Measurements from ENCODE around the gene RPS26. TPM values are rescaled to one million over a fixed set of nuclear protein-coding genes. Genes with fewer than 3 reads are reported as not detected.

RPS26 gene
- total RNA-seq, 6 experiments from 2014 or later = 40.7 to 151 (median 52.1) TPM

- Mint-ChIP-seq H3K9me3 (no peaks in the 10 kb centered on the region), H3K36me3 (ENCODE audit: low read depth) (no peaks in the 10 kb centered on the region), H3K4me3 (no peak overlapping the region), H3K27ac (no peak overlapping the region), H3K27me3 (ENCODE audit: insufficient read depth) (peaks cover 17% of the 10 kb centered on the region), H3K4me1 (ENCODE audit: low read depth) (peaks cover 7% of the 10 kb centered on the region)
- no peak for TF ChIP-seq CTCF (IDR thresholded peaks at IDR 0.05)
- DNase-seq = no peak
Measured at GRCh38 chr12:56081393-56082347, 40.0 kb downstream of the RPS26 start.

GRCh38 chr12:56082382-56082781 lies 40.7 kb downstream of the RPS26 start:
- Mint-ChIP-seq H3K36me3 (ENCODE audit: low read depth) (no peaks in the 10 kb centered on the region), H3K4me1 (ENCODE audit: low read depth) (peaks cover 7% of the 10 kb centered on the region), H3K9me3 (no peaks in the 10 kb centered on the region), H3K27me3 (ENCODE audit: insufficient read depth) (peaks cover 17% of the 10 kb centered on the region), H3K4me3 (no peak overlapping the region), H3K27ac (no peak overlapping the region)
- TF ChIP-seq CTCF (IDR thresholded peaks at IDR 0.05) = no peak
- DNase-seq = no peak

GRCh38 chr12:56082967-56083366 lies 41.2 kb downstream of the RPS26 start:
- no peak for TF ChIP-seq CTCF (IDR thresholded peaks at IDR 0.05)
- no peak overlapping the region for H3K27ac Mint-ChIP-seq
- no peak for DNase-seq
- H3K4me1 Mint-ChIP-seq (ENCODE audit: low read depth) = peaks cover 7% of the 10 kb centered on the region
- H3K27me3 Mint-ChIP-seq (ENCODE audit: insufficient read depth) = peaks cover 21% of the 10 kb centered on the region
- no peak overlapping the region for H3K4me3 Mint-ChIP-seq
- H3K36me3 Mint-ChIP-seq (ENCODE audit: low read depth) = no peaks in the 10 kb centered on the region
- H3K9me3 Mint-ChIP-seq = no peaks in the 10 kb centered on the region

- no peaks in the 10 kb centered on the region; the same call in 1 of the 2 replicates for H3K4me1 Mint-ChIP-seq (ENCODE audit: low read depth)
- no peaks in the 10 kb centered on the region for H3K36me3 Mint-ChIP-seq (ENCODE audit: low read depth)
- DNase-seq = no peak
- H3K27me3 Mint-ChIP-seq (ENCODE audit: insufficient read depth) = peaks cover 21% of the 10 kb centered on the region
- no peaks in the 10 kb centered on the region for H3K9me3 Mint-ChIP-seq
- TF ChIP-seq CTCF (IDR thresholded peaks at IDR 0.05) = peak; percentile 68
- H3K27ac Mint-ChIP-seq = no peak overlapping the region
- H3K4me3 Mint-ChIP-seq = no peak overlapping the region
Measured at GRCh38 chr12:56084958-56085543, 43.3 kb downstream of the RPS26 start.

- no peaks in the 10 kb centered on the region for H3K4me1 Mint-ChIP-seq (ENCODE audit: low read depth)
- no peak for TF ChIP-seq CTCF (IDR thresholded peaks at IDR 0.05)
- H3K36me3 Mint-ChIP-seq (ENCODE audit: low read depth) = no peaks in the 10 kb centered on the region
- H3K9me3 Mint-ChIP-seq = no peaks in the 10 kb centered on the region
- H3K27ac Mint-ChIP-seq = no peak overlapping the region
- no peak overlapping the region for H3K4me3 Mint-ChIP-seq
- no peak for DNase-seq
- H3K27me3 Mint-ChIP-seq (ENCODE audit: insufficient read depth) = peaks cover 19% of the 10 kb centered on the region
Measured at GRCh38 chr12:56086096-56086495, 44.4 kb downstream of the RPS26 start.
